ENCODE measurements around the gene NRXN3. TPM values are rescaled to one million over a fixed set of nuclear protein-coding genes. Genes with fewer than 3 reads are reported as not detected.

NRXN3 gene
- total and polyA plus RNA-seq, 2 donors (not counting 1 experiment from before 2014, with no cell fraction given): not detected

DNA sequence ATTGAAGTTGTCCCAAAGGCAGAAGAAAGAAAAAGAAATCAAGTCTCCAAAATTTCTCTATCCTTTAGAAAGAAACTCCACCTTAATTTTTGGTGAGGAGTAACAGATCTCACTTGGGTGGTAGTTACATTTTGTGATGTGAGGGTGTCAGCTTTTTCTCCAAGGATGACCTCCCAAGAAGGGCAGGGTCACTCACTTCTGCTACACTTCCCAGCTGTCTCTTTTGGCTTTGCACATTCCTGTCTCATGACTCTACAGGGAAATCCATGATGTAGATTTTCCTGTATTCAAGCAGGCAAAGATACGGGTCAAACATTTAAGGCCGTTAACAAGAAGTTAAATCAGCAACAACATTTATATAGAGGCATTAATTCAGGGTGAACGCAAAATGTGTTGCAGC is 1016.4 kb downstream of the NRXN3 start:
- TF ChIP-seq, protein P1, sequence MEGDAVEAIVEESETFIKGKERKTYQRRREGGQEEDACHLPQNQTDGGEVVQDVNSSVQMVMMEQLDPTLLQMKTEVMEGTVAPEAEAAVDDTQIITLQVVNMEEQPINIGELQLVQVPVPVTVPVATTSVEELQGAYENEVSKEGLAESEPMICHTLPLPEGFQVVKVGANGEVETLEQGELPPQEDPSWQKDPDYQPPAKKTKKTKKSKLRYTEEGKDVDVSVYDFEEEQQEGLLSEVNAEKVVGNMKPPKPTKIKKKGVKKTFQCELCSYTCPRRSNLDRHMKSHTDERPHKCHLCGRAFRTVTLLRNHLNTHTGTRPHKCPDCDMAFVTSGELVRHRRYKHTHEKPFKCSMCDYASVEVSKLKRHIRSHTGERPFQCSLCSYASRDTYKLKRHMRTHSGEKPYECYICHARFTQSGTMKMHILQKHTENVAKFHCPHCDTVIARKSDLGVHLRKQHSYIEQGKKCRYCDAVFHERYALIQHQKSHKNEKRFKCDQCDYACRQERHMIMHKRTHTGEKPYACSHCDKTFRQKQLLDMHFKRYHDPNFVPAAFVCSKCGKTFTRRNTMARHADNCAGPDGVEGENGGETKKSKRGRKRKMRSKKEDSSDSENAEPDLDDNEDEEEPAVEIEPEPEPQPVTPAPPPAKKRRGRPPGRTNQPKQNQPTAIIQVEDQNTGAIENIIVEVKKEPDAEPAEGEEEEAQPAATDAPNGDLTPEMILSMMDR (IDR thresholded peaks at IDR 0.05): no peak
- no peaks in the 10 kb centered on the region for H3K79me2 ChIP-seq (ENCODE audit: control insufficient read depth, insufficient read depth, low read length)
- no peak overlapping the region for H3K9ac ChIP-seq (ENCODE audit: low read length)
- intact Hi-C loops (cut with micrococcal nuclease): no loop called here
- DNase-seq: no peak
- H3K27me3 Mint-ChIP-seq: no peaks in the 10 kb centered on the region
- H2AFZ ChIP-seq (ENCODE audit: insufficient read depth, low read depth, low read length, poor library complexity, severe bottlenecking): no peak overlapping the region
- no peaks in the 10 kb centered on the region for H3K36me3 ChIP-seq (replicated peaks in 1 of 2; ENCODE audit: control extremely low read depth in 1 of 2, control insufficient read depth in 1 of 2, extremely low read depth in 1 of 2, insufficient read depth in 2 of 2, low read length in 1 of 2)
- H3K4me2 ChIP-seq (replicated peaks; ENCODE audit: low read depth, low read length, poor library complexity, severe bottlenecking): no peak overlapping the region
- WGBS (ENCODE audit: insufficient coverage): no CpG with 5 or more reads among the region's 3 CpGs
- no peaks in the 10 kb centered on the region for H4K20me1 ChIP-seq (ENCODE audit: control insufficient read depth, insufficient read depth, low read length, poor library complexity, severe bottlenecking)
- H3K27ac Mint-ChIP-seq: no peak overlapping the region
- no peak for ATAC-seq (ENCODE audit: low read depth)
- H3K4me1 ChIP-seq (ENCODE audit: control insufficient read depth in 2 of 2, insufficient read depth in 2 of 2, low read length in 2 of 2): no peaks in the 10 kb centered on the region
- H3K4me1 Mint-ChIP-seq: no peaks in the 10 kb centered on the region
- H3K27me3 ChIP-seq (replicated peaks in 1 of 4; ENCODE audit: control extremely low read depth in 1 of 4, control insufficient read depth in 3 of 4, insufficient read depth in 4 of 4, low read length in 3 of 4): no peaks in the 10 kb centered on the region
- ChIA-PET POLR2A (no interaction called here), CTCF (no interaction called here)
- no peak overlapping the region for H3K4me3 Mint-ChIP-seq
- H3K9me3 Mint-ChIP-seq (ENCODE audit: insufficient read depth): peaks cover 2% of the 10 kb centered on the region
- H3K4me3 ChIP-seq (ENCODE audit: control extremely low read depth in 1 of 5, extremely low read depth in 1 of 5, insufficient read depth in 1 of 5, low read depth in 2 of 5, low read length in 4 of 5): no peak overlapping the region
- H3K27ac ChIP-seq (ENCODE audit: low read length in 2 of 2): no peak overlapping the region
- no peaks in the 10 kb centered on the region for H3K9me3 ChIP-seq (ENCODE audit: control extremely low read depth in 1 of 3, control insufficient read depth in 2 of 3, insufficient read depth in 1 of 3, low read length in 2 of 3)

GRCh38 chr14:79193689-79194477 is 1023.7 kb downstream of the NRXN3 start:
- Histone ChIP-seq H4K20me1 (ENCODE audit: control insufficient read depth, insufficient read depth, low read length, poor library complexity, severe bottlenecking) (no peaks in the 10 kb centered on the region), H3K4me1 (ENCODE audit: control insufficient read depth in 2 of 2, insufficient read depth in 2 of 2, low read length in 2 of 2) (no peaks in the 10 kb centered on the region), H3K4me3 (ENCODE audit: control extremely low read depth in 1 of 5, extremely low read depth in 1 of 5, insufficient read depth in 1 of 5, low read depth in 2 of 5, low read length in 4 of 5) (no peak overlapping the region), H3K27ac (ENCODE audit: low read length in 2 of 2) (no peak overlapping the region), H2AFZ (ENCODE audit: insufficient read depth, low read depth, low read length, poor library complexity, severe bottlenecking) (no peak overlapping the region), H3K27me3 (replicated peaks in 1 of 4; ENCODE audit: control extremely low read depth in 1 of 4, control insufficient read depth in 3 of 4, insufficient read depth in 4 of 4, low read length in 3 of 4) (no peaks in the 10 kb centered on the region), H3K9ac (ENCODE audit: low read length) (no peak overlapping the region), H3K9me3 (ENCODE audit: control extremely low read depth in 1 of 3, control insufficient read depth in 2 of 3, insufficient read depth in 1 of 3, low read length in 2 of 3) (peaks cover 0 to 3% (median 0%) of the 10 kb centered on the region in 3 donors), H3K36me3 (replicated peaks in 1 of 2; ENCODE audit: control extremely low read depth in 1 of 2, control insufficient read depth in 1 of 2, extremely low read depth in 1 of 2, insufficient read depth in 2 of 2, low read length in 1 of 2) (no peaks in the 10 kb centered on the region), H3K4me2 (replicated peaks; ENCODE audit: low read depth, low read length, poor library complexity, severe bottlenecking) (no peak overlapping the region), H3K79me2 (ENCODE audit: control insufficient read depth, insufficient read depth, low read length) (no peaks in the 10 kb centered on the region)
- WGBS (ENCODE audit: insufficient coverage): no CpG with 5 or more reads among the region's 5 CpGs
- DNase-seq: no peak
- no peak for ATAC-seq (ENCODE audit: low read depth)
- intact Hi-C loops (cut with micrococcal nuclease): no loop called here
- CTCF ChIA-PET: no interaction called here
- Mint-ChIP-seq H3K27me3 (no peaks in the 10 kb centered on the region), H3K9me3 (ENCODE audit: insufficient read depth) (peaks cover 2% of the 10 kb centered on the region), H3K27ac (no peak overlapping the region), H3K4me3 (no peak overlapping the region), H3K4me1 (no peaks in the 10 kb centered on the region)
- TF ChIP-seq EZH2 (IDR thresholded peaks at IDR 0.05; ENCODE audit: borderline replicate concordance, insufficient read depth, low read depth, low read length, poor library complexity, severe bottlenecking): no peak
- TF ChIP-seq, protein P1 (IDR thresholded peaks at IDR 0.05): no peak
- POLR2A ChIA-PET: no interaction called here
